Central memory CD8-positive, alpha-beta T cell (primary cell): ENCODE data around the gene KIF20A.

Experiments used
- ATAC-seq: fragments of 150-1000 bp; cut with Tn5 transposase; replicated peaks from 2 replicates; pipeline ENCODE4 v1.10.0; 2022; ENCODE audit warnings: mild to moderate bottlenecking, moderate FRiP score, moderate number of reproducible peaks; ENCODE audit not compliant: poor library complexity, severe bottlenecking; ENCODE audit errors: extremely low read depth
- DNase-seq, 2 donors: peaks; one replicate each; pipeline ENCODE4 v3.0.0; 2021; ENCODE audit warnings: low spot score in 2 of 2
- H3K27ac Mint-ChIP-seq: one replicate; pipeline ENCODE4 v1.8.0; 2022; ENCODE audit warnings: low read depth, mild to moderate bottlenecking, moderate library complexity, mixed read lengths
- H3K27me3 Mint-ChIP-seq: one replicate; pipeline ENCODE4 v1.8.0; 2022; ENCODE audit warnings: mixed read lengths
- H3K36me3 Mint-ChIP-seq: one replicate; pipeline ENCODE4 v1.8.0; 2022; ENCODE audit warnings: mild to moderate bottlenecking, moderate library complexity, mixed read lengths; ENCODE audit not compliant: insufficient read depth
- H3K4me1 Mint-ChIP-seq: one replicate; pipeline ENCODE4 v1.8.0; 2022; ENCODE audit warnings: mixed read lengths
- H3K4me3 Mint-ChIP-seq: one replicate; pipeline ENCODE4 v1.8.0; 2022; ENCODE audit warnings: mild to moderate bottlenecking, moderate library complexity, mixed read lengths
- H3K9me3 Mint-ChIP-seq: one replicate; pipeline ENCODE4 v1.8.0; 2022; ENCODE audit warnings: mixed read lengths

The KIF20A gene

GRCh38 chr5:138210985-138211384, 32.1 kb downstream of the KIF20A start:
- DNase-seq, result no peak
- H3K4me1 Mint-ChIP-seq, result peaks cover 16% of the 10 kb centered on the region
- H3K4me3 Mint-ChIP-seq, result peak overlapping the region; percentile 19
- no peaks in the 10 kb centered on the region for H3K27me3 Mint-ChIP-seq
- H3K27ac Mint-ChIP-seq, result no peak overlapping the region
- H3K9me3 Mint-ChIP-seq, result no peaks in the 10 kb centered on the region
- no peak for ATAC-seq
- H3K36me3 Mint-ChIP-seq, result peaks cover 25% of the 10 kb centered on the region

GRCh38 chr5:138212828-138213160, 33.9 kb downstream of the KIF20A start:
- peaks cover 16% of the 10 kb centered on the region for H3K4me1 Mint-ChIP-seq
- H3K4me3 Mint-ChIP-seq, result peak overlapping the region; percentile 99
- peak overlapping the region; percentile 98 for H3K27ac Mint-ChIP-seq
- H3K27me3 Mint-ChIP-seq, result no peaks in the 10 kb centered on the region
- DNase-seq (no peak), ATAC-seq (peak; percentile 25)
- no peaks in the 10 kb centered on the region for H3K9me3 Mint-ChIP-seq
- peaks cover 22% of the 10 kb centered on the region for H3K36me3 Mint-ChIP-seq

- peaks cover 16% of the 10 kb centered on the region for H3K36me3 Mint-ChIP-seq
- H3K27ac Mint-ChIP-seq, result peak within 1 kb of the TSS; percentile 98
- peaks cover 16% of the 10 kb centered on the region for H3K4me1 Mint-ChIP-seq
- H3K9me3 Mint-ChIP-seq, result no peaks in the 10 kb centered on the region
- H3K4me3 Mint-ChIP-seq, result peak within 1 kb of the TSS; percentile 99
- ATAC-seq (peak; percentile 98), DNase-seq (peak; percentile 78 to 89)
- peaks cover 1% of the 10 kb centered on the region for H3K27me3 Mint-ChIP-seq
Observed at GRCh38 chr5:138213161-138214029, 34.5 kb downstream of the KIF20A start, which contains the start of gene CDC23. Gene CDC23 (minus strand): TSS chr5:138213323. CDS start chr5:138213312, 11 bp downstream.

- Mint-ChIP-seq H3K27ac (no peak overlapping the region), H3K4me1 (peaks cover 10% of the 10 kb centered on the region), H3K4me3 (no peak overlapping the region), H3K36me3 (peaks cover 11% of the 10 kb centered on the region), H3K27me3 (peaks cover 10% of the 10 kb centered on the region), H3K9me3 (no peaks in the 10 kb centered on the region)
- DNase-seq (no peak), ATAC-seq (no peak)
Observed at GRCh38 chr5:138216799-138217198, 37.9 kb downstream of the KIF20A start.

- no peak for DNase-seq
- Mint-ChIP-seq H3K9me3 (no peaks in the 10 kb centered on the region), H3K36me3 (peaks cover 2% of the 10 kb centered on the region), H3K4me3 (no peak overlapping the region), H3K27me3 (peaks cover 32% of the 10 kb centered on the region), H3K27ac (no peak overlapping the region), H3K4me1 (no peaks in the 10 kb centered on the region)
- no peak for ATAC-seq
Observed at GRCh38 chr5:138223532-138223931, 44.6 kb downstream of the KIF20A start.

- no peak for DNase-seq
- Mint-ChIP-seq H3K27me3 (peaks cover 24% of the 10 kb centered on the region), H3K36me3 (peaks cover 2% of the 10 kb centered on the region), H3K4me3 (no peak overlapping the region), H3K9me3 (no peaks in the 10 kb centered on the region), H3K4me1 (no peaks in the 10 kb centered on the region), H3K27ac (no peak overlapping the region)
- ATAC-seq, result no peak
Observed at GRCh38 chr5:138224712-138225111, 45.8 kb downstream of the KIF20A start.

GRCh38 chr5:138226910-138227309, 48.0 kb downstream of the KIF20A start:
- Mint-ChIP-seq H3K9me3 (no peaks in the 10 kb centered on the region), H3K27me3 (peaks cover 24% of the 10 kb centered on the region), H3K27ac (no peak overlapping the region), H3K36me3 (no peaks in the 10 kb centered on the region), H3K4me3 (no peak overlapping the region), H3K4me1 (no peaks in the 10 kb centered on the region)
- ATAC-seq, result no peak
- DNase-seq, result no peak

GRCh38 chr5:138229387-138229786, 50.5 kb downstream of the KIF20A start:
- H3K4me3 Mint-ChIP-seq, result no peak overlapping the region

GRCh38 chr5:138230261-138230660, 51.3 kb downstream of the KIF20A start:
- no peak overlapping the region for H3K4me3 Mint-ChIP-seq
- no peaks in the 10 kb centered on the region for H3K4me1 Mint-ChIP-seq
- no peaks in the 10 kb centered on the region for H3K36me3 Mint-ChIP-seq
- no peaks in the 10 kb centered on the region for H3K9me3 Mint-ChIP-seq
- DNase-seq, result no peak
- peaks cover 31% of the 10 kb centered on the region for H3K27me3 Mint-ChIP-seq
- ATAC-seq, result no peak
- no peak overlapping the region for H3K27ac Mint-ChIP-seq

More at GRCh38 chr5:138229387-138229786, 50.5 kb downstream of the KIF20A start:
- ATAC-seq, result no peak
- Mint-ChIP-seq H3K9me3 (no peaks in the 10 kb centered on the region), H3K27ac (no peak overlapping the region), H3K4me1 (no peaks in the 10 kb centered on the region), H3K27me3 (peaks cover 22% of the 10 kb centered on the region), H3K36me3 (no peaks in the 10 kb centered on the region)
- no peak for DNase-seq

GRCh38 chr5:138230981-138231589, 52.2 kb downstream of the KIF20A start:
- no peaks in the 10 kb centered on the region for H3K4me1 Mint-ChIP-seq
- H3K36me3 Mint-ChIP-seq, result no peaks in the 10 kb centered on the region
- no peaks in the 10 kb centered on the region for H3K9me3 Mint-ChIP-seq
- H3K27ac Mint-ChIP-seq, result no peak overlapping the region
- ATAC-seq, result no peak
- no peak overlapping the region for H3K4me3 Mint-ChIP-seq
- DNase-seq, result no peak
- peaks cover 27% of the 10 kb centered on the region for H3K27me3 Mint-ChIP-seq

GRCh38 chr5:138233280-138233679, 54.4 kb downstream of the KIF20A start:
- H3K36me3 Mint-ChIP-seq, result no peaks in the 10 kb centered on the region
- no peak for DNase-seq
- H3K27me3 Mint-ChIP-seq, result peaks cover 24% of the 10 kb centered on the region
- no peaks in the 10 kb centered on the region for H3K9me3 Mint-ChIP-seq
- H3K4me1 Mint-ChIP-seq, result no peaks in the 10 kb centered on the region
- no peak for ATAC-seq
- no peak overlapping the region for H3K4me3 Mint-ChIP-seq
- no peak overlapping the region for H3K27ac Mint-ChIP-seq

GRCh38 chr5:138234651-138235050, 55.7 kb downstream of the KIF20A start:
- Mint-ChIP-seq H3K27ac (no peak overlapping the region), H3K27me3 (peaks cover 33% of the 10 kb centered on the region), H3K36me3 (no peaks in the 10 kb centered on the region), H3K4me3 (no peak overlapping the region), H3K9me3 (no peaks in the 10 kb centered on the region), H3K4me1 (no peaks in the 10 kb centered on the region)
- ATAC-seq, result no peak
- no peak for DNase-seq
